Neural cell (in vitro differentiated cells): ENCODE measurements around the gene EIF4G3. TPM values are rescaled to one million over a fixed set of nuclear protein-coding genes. Genes with fewer than 3 reads are reported as not detected.

Source experiments
- H2AFZ ChIP-seq: fragments of 200-600, 300-800 bp; sonication (generic), shearing (Covaris generic); 2 replicates; pipeline ENCODE4 v1.6.0; 2014; ENCODE audit warnings: low read depth, mild to moderate bottlenecking, antibody characterized with exemption, low read length, moderate library complexity
- H3F3A ChIP-seq: fragments of 200-600 bp; shearing (Covaris generic); 2 replicates; pipeline ENCODE4 v1.6.1; 2016; ENCODE audit warnings: mild to moderate bottlenecking, moderate library complexity, mixed read lengths, antibody characterized with exemption, low read length; ENCODE audit not compliant: insufficient read depth, poor library complexity, severe bottlenecking
- H3K27ac ChIP-seq: fragments of 200-600, 300-800 bp; sonication (generic), shearing (Covaris generic); 2 replicates; pipeline ENCODE4 v1.5.1; 2014; ENCODE audit warnings: mild to moderate bottlenecking, low read length, moderate library complexity
- H3K27me3 ChIP-seq: fragments of 300-800, 200-600 bp; sonication (generic), shearing (Covaris generic); 2 replicates; pipeline ENCODE4 v1.6.0; 2014; ENCODE audit warnings: mild to moderate bottlenecking, low read depth, low read length, moderate library complexity; ENCODE audit not compliant: insufficient read depth
- H3K36me3 ChIP-seq: fragments of 300-800, 200-600 bp; sonication (generic), shearing (Covaris generic); 2 replicates; pipeline ENCODE4 v1.5.1; 2014; ENCODE audit warnings: mild to moderate bottlenecking, antibody characterized with exemption, low read length, moderate library complexity; ENCODE audit not compliant: insufficient read depth
- H3K4me2 ChIP-seq: fragments of 300-800, 200-600 bp; sonication (generic), shearing (Covaris generic); 2 replicates; pipeline ENCODE4 v1.6.0; 2014; ENCODE audit warnings: mild to moderate bottlenecking, low read length
- H3K4me3 ChIP-seq: fragments of 300-800, 200-600 bp; sonication (generic), shearing (Covaris generic); 2 replicates; pipeline ENCODE4 v1.5.1; 2014; ENCODE audit warnings: mild to moderate bottlenecking, low read length, moderate library complexity
- H3K79me2 ChIP-seq: fragments of 200-600 bp; shearing (Covaris generic); replicated peaks from 2 replicates; pipeline ENCODE4 v1.6.0; 2014; ENCODE audit warnings: mild to moderate bottlenecking, low read length, moderate library complexity; ENCODE audit not compliant: insufficient read depth
- H3K9ac ChIP-seq: fragments of 300-800, 200-600 bp; sonication (generic), shearing (Covaris generic); 2 replicates; pipeline ENCODE4 v1.6.1; 2016; ENCODE audit warnings: mild to moderate bottlenecking, low read length, mixed read lengths
- H3K9me2 ChIP-seq: fragments of 200-600 bp; shearing (Covaris generic); 2 replicates; pipeline ENCODE4 v1.6.1; 2016; ENCODE audit warnings: mild to moderate bottlenecking, low read length, mixed read lengths; ENCODE audit not compliant: insufficient read depth
- H3K9me3 ChIP-seq: fragments of 200-600, 300-800 bp; sonication (generic), shearing (Covaris generic); 2 replicates; pipeline ENCODE4 v1.6.1; 2016; ENCODE audit warnings: mild to moderate bottlenecking, mixed run types, low read length, moderate library complexity, mixed read lengths
- H4K20me1 ChIP-seq: fragments of 200-600 bp; shearing (Covaris generic); 2 replicates; pipeline ENCODE4 v1.6.1; 2016; ENCODE audit warnings: mild to moderate bottlenecking, mixed run types; ENCODE audit not compliant: insufficient read depth
- EP300 ChIP-seq: fragments of 450-650 bp; conservative IDR thresholded peaks from 2 replicates; pipeline ENCODE4 v1.6.1; 2014; ENCODE audit warnings: antibody characterized with exemption, mild to moderate bottlenecking, moderate library complexity; ENCODE audit not compliant: poor library complexity, severe bottlenecking
- EZH2 ChIP-seq: fragments of 200-600, 300-800 bp; shearing (Covaris generic), sonication (generic); IDR thresholded peaks from 2 replicates; pipeline ENCODE4 v1.6.1; 2014; ENCODE audit warnings: antibody characterized with exemption, low read length, borderline replicate concordance, mild to moderate bottlenecking; ENCODE audit not compliant: insufficient read depth, poor library complexity, severe bottlenecking
- MXI1 ChIP-seq: fragments of 450-650 bp; conservative IDR thresholded peaks from 2 replicates; pipeline ENCODE4 v1.6.1; 2014; ENCODE audit warnings: antibody characterized with exemption, mild to moderate bottlenecking; ENCODE audit not compliant: poor library complexity, severe bottlenecking
- POLR2AphosphoS5 ChIP-seq: IDR thresholded peaks from 2 replicates; pipeline ENCODE4 v1.6.1; 2012
- RAD21 ChIP-seq: fragments of 450-650 bp; conservative IDR thresholded peaks from 2 replicates; pipeline ENCODE4 v1.6.1; 2014; ENCODE audit warnings: antibody characterized with exemption, mild to moderate bottlenecking, moderate library complexity
- SMC3 ChIP-seq: fragments of 450-650 bp; conservative IDR thresholded peaks from 2 replicates; pipeline ENCODE4 v1.6.1; 2014; ENCODE audit warnings: antibody characterized with exemption, mild to moderate bottlenecking, moderate library complexity; ENCODE audit not compliant: poor library complexity
- polyA plus RNA-seq: library from polyadenylated mRNA; depleted of rRNA; stranded (reverse); fragments of >200 nt; gene quantifications from 2 replicates; pipeline ENCODE4 v1.2.3, GENCODE V29; 2014
- TF ChIP-seq, protein P1 (sequence below): IDR thresholded peaks from 2 replicates; pipeline ENCODE4 v1.6.1; 2012; ENCODE audit warnings: borderline replicate concordance
- TF ChIP-seq, protein P2 (sequence below): fragments of 450-650 bp; IDR thresholded peaks from 2 replicates; pipeline ENCODE4 v1.5.1; 2014; ENCODE audit warnings: antibody characterized with exemption, mild to moderate bottlenecking, moderate library complexity; ENCODE audit not compliant: poor library complexity, severe bottlenecking

Gene EIF4G3
- polyA plus RNA-seq, 1 donor from 2014 or later: 56.9 TPM

DNA sequence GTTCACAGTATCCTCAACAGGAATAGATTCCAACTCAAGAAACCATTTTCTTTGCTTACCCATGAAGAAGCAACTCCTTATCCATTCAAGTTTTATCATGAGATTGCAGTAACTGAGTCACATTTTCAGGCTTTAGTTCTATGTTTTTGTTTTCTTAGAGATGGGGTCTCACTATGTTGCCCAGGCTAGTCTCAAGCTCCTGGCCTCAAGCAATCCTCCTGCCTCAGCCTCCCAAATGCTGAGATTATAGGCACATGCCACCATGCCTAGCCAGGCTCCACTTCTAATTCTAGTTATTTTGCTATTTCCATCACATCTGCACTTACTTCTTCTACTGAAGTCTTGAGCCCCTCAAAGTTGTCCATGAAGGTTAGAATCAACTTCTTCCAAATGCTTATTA is 246.3 kb downstream of the EIF4G3 start:
- Histone ChIP-seq H3K4me3 (no peak overlapping the region), H2AFZ (no peak overlapping the region), H3K4me2 (no peak overlapping the region), H4K20me1 (no peaks in the 10 kb centered on the region), H3F3A (no peaks in the 10 kb centered on the region), H3K36me3 (no peaks in the 10 kb centered on the region), H3K27ac (no peak overlapping the region), H3K9ac (no peak overlapping the region), H3K9me2 (no peaks in the 10 kb centered on the region), H3K79me2 (no peaks in the 10 kb centered on the region), H3K27me3 (no peaks in the 10 kb centered on the region), H3K9me3 (no peaks in the 10 kb centered on the region)
- TF ChIP-seq EP300 (no peak), POLR2AphosphoS5 (no peak), RAD21 (no peak), SMC3 (no peak), EZH2 (no peak)
- TF ChIP-seq, protein P1, sequence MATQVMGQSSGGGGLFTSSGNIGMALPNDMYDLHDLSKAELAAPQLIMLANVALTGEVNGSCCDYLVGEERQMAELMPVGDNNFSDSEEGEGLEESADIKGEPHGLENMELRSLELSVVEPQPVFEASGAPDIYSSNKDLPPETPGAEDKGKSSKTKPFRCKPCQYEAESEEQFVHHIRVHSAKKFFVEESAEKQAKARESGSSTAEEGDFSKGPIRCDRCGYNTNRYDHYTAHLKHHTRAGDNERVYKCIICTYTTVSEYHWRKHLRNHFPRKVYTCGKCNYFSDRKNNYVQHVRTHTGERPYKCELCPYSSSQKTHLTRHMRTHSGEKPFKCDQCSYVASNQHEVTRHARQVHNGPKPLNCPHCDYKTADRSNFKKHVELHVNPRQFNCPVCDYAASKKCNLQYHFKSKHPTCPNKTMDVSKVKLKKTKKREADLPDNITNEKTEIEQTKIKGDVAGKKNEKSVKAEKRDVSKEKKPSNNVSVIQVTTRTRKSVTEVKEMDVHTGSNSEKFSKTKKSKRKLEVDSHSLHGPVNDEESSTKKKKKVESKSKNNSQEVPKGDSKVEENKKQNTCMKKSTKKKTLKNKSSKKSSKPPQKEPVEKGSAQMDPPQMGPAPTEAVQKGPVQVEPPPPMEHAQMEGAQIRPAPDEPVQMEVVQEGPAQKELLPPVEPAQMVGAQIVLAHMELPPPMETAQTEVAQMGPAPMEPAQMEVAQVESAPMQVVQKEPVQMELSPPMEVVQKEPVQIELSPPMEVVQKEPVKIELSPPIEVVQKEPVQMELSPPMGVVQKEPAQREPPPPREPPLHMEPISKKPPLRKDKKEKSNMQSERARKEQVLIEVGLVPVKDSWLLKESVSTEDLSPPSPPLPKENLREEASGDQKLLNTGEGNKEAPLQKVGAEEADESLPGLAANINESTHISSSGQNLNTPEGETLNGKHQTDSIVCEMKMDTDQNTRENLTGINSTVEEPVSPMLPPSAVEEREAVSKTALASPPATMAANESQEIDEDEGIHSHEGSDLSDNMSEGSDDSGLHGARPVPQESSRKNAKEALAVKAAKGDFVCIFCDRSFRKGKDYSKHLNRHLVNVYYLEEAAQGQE: no peak
- TF ChIP-seq, protein P2, sequence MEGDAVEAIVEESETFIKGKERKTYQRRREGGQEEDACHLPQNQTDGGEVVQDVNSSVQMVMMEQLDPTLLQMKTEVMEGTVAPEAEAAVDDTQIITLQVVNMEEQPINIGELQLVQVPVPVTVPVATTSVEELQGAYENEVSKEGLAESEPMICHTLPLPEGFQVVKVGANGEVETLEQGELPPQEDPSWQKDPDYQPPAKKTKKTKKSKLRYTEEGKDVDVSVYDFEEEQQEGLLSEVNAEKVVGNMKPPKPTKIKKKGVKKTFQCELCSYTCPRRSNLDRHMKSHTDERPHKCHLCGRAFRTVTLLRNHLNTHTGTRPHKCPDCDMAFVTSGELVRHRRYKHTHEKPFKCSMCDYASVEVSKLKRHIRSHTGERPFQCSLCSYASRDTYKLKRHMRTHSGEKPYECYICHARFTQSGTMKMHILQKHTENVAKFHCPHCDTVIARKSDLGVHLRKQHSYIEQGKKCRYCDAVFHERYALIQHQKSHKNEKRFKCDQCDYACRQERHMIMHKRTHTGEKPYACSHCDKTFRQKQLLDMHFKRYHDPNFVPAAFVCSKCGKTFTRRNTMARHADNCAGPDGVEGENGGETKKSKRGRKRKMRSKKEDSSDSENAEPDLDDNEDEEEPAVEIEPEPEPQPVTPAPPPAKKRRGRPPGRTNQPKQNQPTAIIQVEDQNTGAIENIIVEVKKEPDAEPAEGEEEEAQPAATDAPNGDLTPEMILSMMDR: no peak

DNA sequence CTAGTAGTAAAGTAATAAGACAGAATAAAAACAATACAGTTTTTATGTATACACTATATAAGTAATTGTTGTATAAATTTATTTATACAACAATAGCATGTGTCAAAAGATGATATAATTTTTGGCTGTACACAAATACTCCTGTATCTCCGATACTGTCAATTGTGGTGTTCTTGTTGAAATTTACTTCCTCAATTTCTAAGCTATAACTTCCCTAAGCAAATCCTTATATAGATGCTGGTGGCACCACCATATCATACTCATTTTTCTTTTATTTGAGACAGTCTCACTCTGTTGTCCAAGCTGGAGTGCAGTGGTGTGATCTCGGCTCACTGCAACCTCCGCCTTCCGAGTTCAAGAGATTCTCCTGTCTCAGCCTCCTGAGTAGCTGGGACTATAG is 248.6 kb downstream of the EIF4G3 start:
- H3K9me2 ChIP-seq: no peaks in the 10 kb centered on the region
- H4K20me1 ChIP-seq: no peaks in the 10 kb centered on the region
- no peak overlapping the region for H3K4me2 ChIP-seq
- H3K9me3 ChIP-seq: no peaks in the 10 kb centered on the region
- H3K27ac ChIP-seq: no peak overlapping the region
- no peak overlapping the region for H2AFZ ChIP-seq
- H3K4me3 ChIP-seq: no peak overlapping the region
- H3K9ac ChIP-seq: no peak overlapping the region
- TF ChIP-seq POLR2AphosphoS5 (no peak), MXI1 (no peak), EZH2 (no peak), EP300 (no peak)
- TF ChIP-seq, protein P2: no peak
- no peaks in the 10 kb centered on the region for H3F3A ChIP-seq
- no peaks in the 10 kb centered on the region for H3K27me3 ChIP-seq
- no peaks in the 10 kb centered on the region for H3K79me2 ChIP-seq
- H3K36me3 ChIP-seq: no peaks in the 10 kb centered on the region
